Lower leg skin (tissue), 4 donors: ENCODE measurements around the gene SPRR1A. TPM values are rescaled to one million over a fixed set of nuclear protein-coding genes. Genes with fewer than 3 reads are reported as not detected.
A peak's percentile ranks its signal among the peaks of the same experiment; 100 is the strongest.

Source experiments
- DNase-seq, 2 donors: peaks; one replicate each; pipeline ENCODE4 v3.0.0-alpha.2; 2019; ENCODE audit warnings: low spot score in 2 of 2
- H3K4me3 ChIP-seq: fragments of 200-600 bp; sonication (generic); 2 replicates; pipeline ENCODE4 v1.5.1; 2017; ENCODE audit warnings: mild to moderate bottlenecking, low read depth; ENCODE audit not compliant: poor library complexity, severe bottlenecking
- CTCF ChIP-seq, 3 donors: fragments of 450-650 bp; IDR thresholded peaks; one replicate each; pipeline ENCODE4 v1.5.1; 2016; ENCODE audit warnings: antibody characterized with exemption in 3 of 3, mild to moderate bottlenecking in 3 of 3, moderate library complexity in 2 of 3
- POLR2A ChIP-seq, 2 donors: fragments of 450-650 bp; IDR thresholded peaks; one replicate each; pipeline ENCODE4 v1.6.1; 2016 to 2017; ENCODE audit warnings: antibody characterized with exemption in 2 of 2, mild to moderate bottlenecking in 1 of 2, moderate library complexity in 1 of 2
- WGBS, 2 donors: methylation state at CpG; one replicate each; pipeline ENCODE4 v1.1.5; 2018; 5-methylcytosine and 5-hydroxymethylcytosine counted together
- intact Hi-C: fragments of 100-400 bp; cut with DNase I; formaldehyde crosslinking; loops from one replicate; pipeline ENCODE4 v1.15.0; 2023; ENCODE audit warnings: low total_unique reads
- total RNA-seq, 4 donors: library from RNA; depleted of rRNA; stranded (reverse); fragments of >200 nt; gene quantifications; one replicate each; pipeline ENCODE4 v1.1.0, GENCODE V29; 2016

Gene SPRR1A
- not detected for total RNA-seq

GRCh38 chr1:152983743-152984142, at the start of gene SPRR1A:
Gene SPRR1A, plus strand, starts transcription at chr1:152984081. Its CDS starts 1,150 bp downstream, at chr1:152985231.
- 55 to 68% methylated on average over 3 of the region's 3 CpGs for WGBS, 2 donors
- TF ChIP-seq CTCF (IDR thresholded peaks at IDR 0.05) = no peak
- TF ChIP-seq POLR2A (IDR thresholded peaks at IDR 0.05) = no peak
- intact Hi-C loops = no loop called here
- no peak within 1 kb of the TSS for H3K4me3 ChIP-seq
- no peak for DNase-seq

- WGBS, 2 donors = 70 to 89% methylated on average over 1 of the region's 1 CpG
- TF ChIP-seq CTCF (IDR thresholded peaks at IDR 0.05) = no peak
- TF ChIP-seq POLR2A (IDR thresholded peaks at IDR 0.05) = no peak
- intact Hi-C loops = loop anchor here (10.0 kb wide), 1 partner anchor 286 kb away; no protein-coding TSS in a partner anchor
- DNase-seq = no peak
- H3K4me3 ChIP-seq = no peak overlapping the region
These were observed 43.3 kb upstream of the SPRR1A start for GRCh38 chr1:152940614-152941013.

- H3K4me3 ChIP-seq = no peak overlapping the region
- peak in 1 of 2 donors; percentile 31 for DNase-seq
- TF ChIP-seq CTCF (IDR thresholded peaks at IDR 0.05) (no peak), POLR2A (IDR thresholded peaks at IDR 0.05) (no peak)
- 61 to 64% methylated on average over 8 of the region's 8 CpGs for WGBS, 2 donors
- intact Hi-C loops = loop anchor here (10.0 kb wide), 1 partner anchor 286 kb away; no protein-coding TSS in a partner anchor
These were observed 42.7 kb upstream of the SPRR1A start for GRCh38 chr1:152941037-152941711.

- TF ChIP-seq CTCF (IDR thresholded peaks at IDR 0.05) (no peak), POLR2A (IDR thresholded peaks at IDR 0.05) (no peak)
- WGBS, 2 donors = 72 to 80% methylated on average over 2 of the region's 2 CpGs
- H3K4me3 ChIP-seq = no peak overlapping the region
- intact Hi-C loops = loop anchor here (10.0 kb wide), 1 partner anchor 287 kb away; no protein-coding TSS in a partner anchor
- DNase-seq = no peak
These were observed 41.7 kb upstream of the SPRR1A start for GRCh38 chr1:152942161-152942560.

- no peak overlapping the region for H3K4me3 ChIP-seq
- no peak for DNase-seq
- intact Hi-C loops = loop anchor here (10.0 kb wide), 1 partner anchor 291 kb away; no protein-coding TSS in a partner anchor
- WGBS, 2 donors = 48 to 52% methylated on average over 3 of the region's 3 CpGs
- TF ChIP-seq CTCF (IDR thresholded peaks at IDR 0.05) (no peak), POLR2A (IDR thresholded peaks at IDR 0.05) (no peak)
These were observed 37.6 kb upstream of the SPRR1A start for GRCh38 chr1:152946248-152946647.
